Renal pelvis (tissue), 4 donors: ENCODE data around the gene AUTS2. TPM values are rescaled to one million over a fixed set of nuclear protein-coding genes. Genes with fewer than 3 reads are reported as not detected.

Experiments used
- DNase-seq: peaks from one replicate; pipeline ENCODE4 v3.0.0-alpha.2; 2013
- polyA plus RNA-seq, 3 donors: library from polyadenylated mRNA; unstranded; fragments of 120-200 nt; gene quantifications; one replicate each; pipeline ENCODE4 v1.2.1, GENCODE V29; 2013; ENCODE audit not compliant: insufficient read length in 3 of 3

AUTS2 gene
- polyA plus RNA-seq, 3 donors: 85.8 to 114 (median 86.6) TPM

GRCh38 chr7:70680743-70681468, 1082.6 kb downstream of the AUTS2 start:
- no peak for DNase-seq

- no peak for DNase-seq
Observed at GRCh38 chr7:70681469-70682350, 1083.4 kb downstream of the AUTS2 start.

- no peak for DNase-seq
Observed at GRCh38 chr7:70684173-70684572, 1085.9 kb downstream of the AUTS2 start.

- peak; percentile 54 for DNase-seq
Observed at GRCh38 chr7:70693321-70693685, 1095.0 kb downstream of the AUTS2 start.

- DNase-seq: peak; percentile 71
Observed at GRCh38 chr7:70693686-70694433, 1095.6 kb downstream of the AUTS2 start.

- peak; percentile 54 for DNase-seq
Observed at GRCh38 chr7:70694434-70694970, 1096.2 kb downstream of the AUTS2 start.

- no peak for DNase-seq
Observed at GRCh38 chr7:70694971-70695794, 1096.9 kb downstream of the AUTS2 start.

GRCh38 chr7:70695795-70696083, 1097.5 kb downstream of the AUTS2 start:
- no peak for DNase-seq

GRCh38 chr7:70696201-70696754, 1098.0 kb downstream of the AUTS2 start:
- DNase-seq: no peak

GRCh38 chr7:70698219-70698832, 1100.1 kb downstream of the AUTS2 start:
- DNase-seq: peak; percentile 60

- no peak for DNase-seq
Observed at GRCh38 chr7:70699271-70699670, 1101.0 kb downstream of the AUTS2 start.

GRCh38 chr7:70700055-70700940, 1102.0 kb downstream of the AUTS2 start:
- DNase-seq: no peak

- no peak for DNase-seq
Observed at GRCh38 chr7:70700941-70701425, 1102.7 kb downstream of the AUTS2 start.

- no peak for DNase-seq
Observed at GRCh38 chr7:70701477-70701876, 1103.2 kb downstream of the AUTS2 start.

- DNase-seq: no peak
Observed at GRCh38 chr7:70701991-70702390, 1103.7 kb downstream of the AUTS2 start.

GRCh38 chr7:70703785-70704184, 1105.5 kb downstream of the AUTS2 start:
- DNase-seq: no peak

GRCh38 chr7:70704831-70705346, 1106.6 kb downstream of the AUTS2 start:
- no peak for DNase-seq

GRCh38 chr7:70706204-70706603, 1107.9 kb downstream of the AUTS2 start:
- no peak for DNase-seq

- no peak for DNase-seq
Observed at GRCh38 chr7:70706698-70707097, 1108.4 kb downstream of the AUTS2 start.
